GM19463 (cell line): Measurements from ENCODE around the gene LMNB1.
A peak's percentile ranks its signal among the peaks of the same experiment; 100 is the strongest.
"Not testable (repeated sequence)": the region's sequence is repeated elsewhere in the genome, so short reads cannot be mapped to it uniquely, and the experiment has no call there.

Experiments used
- ATAC-seq: cut with Tn5 transposase; IDR thresholded peaks from one replicate; pipeline ENCODE4 v1.9.1; 2021; ENCODE audit warnings: mild to moderate bottlenecking, moderate library complexity; ENCODE audit not compliant: unreplicated experiment

LMNB1 gene, protein sequence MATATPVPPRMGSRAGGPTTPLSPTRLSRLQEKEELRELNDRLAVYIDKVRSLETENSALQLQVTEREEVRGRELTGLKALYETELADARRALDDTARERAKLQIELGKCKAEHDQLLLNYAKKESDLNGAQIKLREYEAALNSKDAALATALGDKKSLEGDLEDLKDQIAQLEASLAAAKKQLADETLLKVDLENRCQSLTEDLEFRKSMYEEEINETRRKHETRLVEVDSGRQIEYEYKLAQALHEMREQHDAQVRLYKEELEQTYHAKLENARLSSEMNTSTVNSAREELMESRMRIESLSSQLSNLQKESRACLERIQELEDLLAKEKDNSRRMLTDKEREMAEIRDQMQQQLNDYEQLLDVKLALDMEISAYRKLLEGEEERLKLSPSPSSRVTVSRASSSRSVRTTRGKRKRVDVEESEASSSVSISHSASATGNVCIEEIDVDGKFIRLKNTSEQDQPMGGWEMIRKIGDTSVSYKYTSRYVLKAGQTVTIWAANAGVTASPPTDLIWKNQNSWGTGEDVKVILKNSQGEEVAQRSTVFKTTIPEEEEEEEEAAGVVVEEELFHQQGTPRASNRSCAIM

DNA sequence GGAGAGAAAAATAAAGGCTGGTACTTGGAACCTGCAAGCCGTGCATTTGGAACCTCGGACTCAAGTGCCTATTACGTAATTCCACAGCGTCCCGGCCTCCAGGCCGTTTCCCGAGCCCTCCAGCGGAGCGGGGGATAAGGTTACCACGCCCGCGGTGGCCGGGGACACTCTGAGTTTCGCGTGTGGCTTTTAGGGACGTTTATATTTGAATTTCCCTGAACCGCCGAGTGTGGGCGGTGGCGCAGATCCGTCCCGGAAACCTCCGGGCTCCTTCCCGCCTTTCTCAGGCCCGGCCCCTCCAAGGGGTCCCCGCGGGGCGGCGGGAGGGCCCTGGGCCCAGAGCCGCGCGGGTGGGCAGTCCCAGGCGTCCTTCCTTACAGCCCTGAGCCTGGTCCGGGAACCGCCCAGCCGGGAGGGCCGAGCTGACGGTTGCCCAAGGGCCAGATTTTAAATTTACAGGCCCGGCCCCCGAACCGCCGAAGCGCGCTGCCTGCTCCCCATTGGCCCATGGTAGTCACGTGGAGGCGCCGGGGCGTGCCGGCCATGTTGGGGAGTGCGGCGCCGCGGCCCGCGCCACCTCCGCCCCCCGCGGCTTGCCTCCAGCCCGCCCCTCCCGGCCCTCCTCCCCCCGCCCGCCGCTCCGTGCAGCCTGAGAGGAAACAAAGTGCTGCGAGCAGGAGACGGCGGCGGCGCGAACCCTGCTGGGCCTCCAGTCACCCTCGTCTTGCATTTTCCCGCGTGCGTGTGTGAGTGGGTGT is at the start of gene LMNB1:
TSS of gene LMNB1 (plus strand) at position 638 of the 758 bp plus-strand sequence. CDS start 373 bp downstream, outside the sequence.
- ATAC-seq = peak; percentile 62

DNA sequence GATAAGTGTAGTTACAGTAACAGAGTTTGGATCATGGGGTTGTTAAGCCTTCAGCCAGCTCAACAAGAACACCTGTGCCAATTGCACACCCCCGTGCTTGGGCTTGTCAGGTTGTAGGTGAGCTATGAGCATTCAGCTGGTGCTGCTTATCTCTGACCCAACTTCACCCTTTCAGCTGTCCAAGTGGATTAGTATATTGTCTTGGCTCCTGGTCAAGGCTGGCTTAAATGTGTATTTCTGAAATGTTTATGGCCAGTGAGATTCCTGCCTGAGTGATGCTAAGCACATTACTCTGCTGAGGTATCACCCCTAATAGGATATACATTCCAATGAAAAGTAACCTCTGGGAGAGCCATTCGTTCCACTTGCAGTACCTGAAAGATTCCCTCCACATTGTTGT is 44.2 kb upstream of the LMNB1 start:
- no peak for ATAC-seq

DNA sequence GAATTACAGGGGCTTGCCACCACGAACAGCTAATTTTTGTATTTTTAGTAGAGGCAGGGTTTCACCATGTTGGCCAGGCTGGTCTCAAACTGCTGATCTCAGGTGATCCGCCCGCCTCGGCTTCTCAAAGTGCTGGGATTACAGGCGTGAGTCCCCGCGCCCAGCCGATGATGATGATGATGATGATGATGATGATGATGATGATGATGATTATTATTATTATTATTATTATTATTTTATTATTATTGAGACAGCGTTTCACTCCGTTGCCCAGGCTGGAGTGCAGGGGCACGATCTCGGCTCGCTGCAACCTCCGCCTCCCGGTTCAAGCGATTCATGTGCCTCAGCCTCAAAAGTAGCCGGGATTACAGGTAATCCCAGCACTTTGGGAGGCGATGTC is 42.4 kb upstream of the LMNB1 start:
- not testable (repeated sequence) for ATAC-seq

DNA sequence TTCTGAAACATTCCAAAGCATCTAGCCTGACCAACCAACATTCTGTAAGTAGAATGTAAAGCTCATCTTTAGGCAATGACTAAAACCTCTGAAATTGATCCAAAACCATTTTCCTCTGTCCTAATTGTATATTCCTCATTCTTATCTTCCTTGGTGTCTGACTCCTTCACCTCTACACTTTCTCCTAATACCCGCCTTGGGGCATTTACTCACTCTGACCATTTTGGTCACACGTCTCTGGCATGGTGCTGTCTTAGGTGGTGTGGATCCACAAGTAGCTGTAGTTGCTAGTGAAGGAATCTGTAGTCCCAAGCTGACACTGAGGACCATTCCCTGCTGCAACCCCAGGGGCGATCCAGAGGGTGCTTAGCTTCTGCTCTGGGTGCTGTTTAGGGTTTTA is 40.8 kb upstream of the LMNB1 start:
- ATAC-seq = no peak

DNA sequence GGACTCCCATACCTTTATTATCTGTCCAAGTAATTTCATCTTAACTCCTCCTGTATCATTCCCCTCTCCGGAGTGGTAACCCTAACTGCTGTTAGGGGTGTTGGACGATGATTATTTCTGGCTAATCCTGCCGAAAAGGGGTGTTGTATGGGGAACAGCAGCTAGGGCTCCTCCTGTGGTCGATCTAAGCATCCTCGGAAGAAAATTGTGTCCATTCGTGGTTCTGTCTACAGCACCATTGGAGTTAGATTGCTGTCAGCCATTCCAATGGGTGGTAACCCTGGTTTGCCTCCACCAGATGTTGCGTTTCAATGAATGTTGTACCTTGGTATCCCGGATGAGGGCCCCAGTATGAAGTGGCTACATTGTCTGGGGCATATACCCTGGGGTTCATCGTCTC is 35.6 kb upstream of the LMNB1 start:
- no peak for ATAC-seq

DNA sequence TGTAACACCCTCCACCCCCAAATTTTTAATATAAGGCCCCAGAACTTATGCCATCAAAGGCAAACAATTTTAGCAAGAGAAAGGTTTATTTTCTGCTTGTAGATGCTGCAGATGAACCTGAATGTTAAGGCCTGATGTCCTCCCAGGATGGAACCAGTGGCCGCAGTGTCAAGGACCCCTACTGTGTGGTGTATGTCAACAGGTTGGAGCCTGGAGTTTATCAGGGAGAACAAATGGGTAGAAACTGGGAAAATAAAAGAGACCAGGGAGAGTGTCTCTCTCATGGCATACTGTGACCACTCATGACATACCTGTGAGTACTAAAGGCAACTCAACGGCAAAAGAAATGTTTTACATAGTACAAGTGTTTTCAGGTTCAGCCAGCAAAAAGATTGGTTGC is 34.5 kb upstream of the LMNB1 start:
- ATAC-seq = no peak

DNA sequence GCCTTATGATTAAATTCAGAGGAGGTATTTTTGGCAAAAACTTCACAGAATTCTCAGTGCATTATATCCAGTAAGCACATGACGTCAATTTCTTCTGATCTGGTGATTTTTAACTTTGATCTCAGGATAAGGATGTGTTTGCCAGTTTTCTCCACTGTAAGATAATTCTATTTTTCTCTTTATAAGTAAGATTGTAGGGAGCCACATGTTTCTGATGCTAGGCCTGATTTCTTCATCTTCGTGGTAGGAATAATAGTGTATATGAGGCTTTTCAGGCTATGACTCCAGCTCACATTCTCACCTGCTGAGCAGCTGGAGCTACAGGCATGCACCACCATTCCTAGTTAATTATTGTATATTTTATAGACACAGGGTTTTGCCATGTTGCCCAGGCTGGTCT is 32.1 kb upstream of the LMNB1 start:
- no peak for ATAC-seq

DNA sequence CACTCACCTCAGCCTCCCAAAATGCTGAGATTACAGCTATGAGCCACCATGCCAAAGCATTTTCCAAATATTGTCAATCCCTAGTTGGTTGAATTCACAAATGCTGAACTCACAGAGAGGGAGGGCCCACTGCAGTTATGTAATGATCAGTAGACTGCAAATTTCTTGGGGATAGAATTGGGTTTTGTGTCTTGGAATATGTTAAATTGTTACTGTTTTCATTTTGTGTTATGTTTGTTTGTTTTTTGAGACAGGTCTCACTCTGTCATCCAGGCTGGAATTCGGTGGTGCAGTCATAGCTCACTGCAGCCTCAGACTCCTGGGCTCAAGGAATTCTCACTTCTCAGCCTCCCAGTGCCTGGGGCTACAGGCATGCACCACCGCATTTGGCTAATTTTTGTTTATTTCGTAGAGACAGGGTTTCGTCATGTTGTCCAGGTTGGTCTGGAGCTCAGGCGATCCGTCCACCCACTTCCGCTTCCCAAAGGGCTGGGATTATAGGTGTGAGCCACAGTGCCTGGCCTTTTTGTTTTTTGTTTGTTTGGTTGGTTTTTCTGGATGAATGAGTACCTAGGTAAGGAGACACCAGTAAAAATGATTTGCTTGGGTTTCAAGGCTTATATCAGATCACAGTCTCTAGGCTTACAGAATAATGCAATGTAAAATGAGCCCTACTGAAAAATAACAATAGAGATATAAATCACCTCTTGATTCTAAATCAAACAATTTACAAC is 31.5 kb upstream of the LMNB1 start:
- no peak for ATAC-seq

DNA sequence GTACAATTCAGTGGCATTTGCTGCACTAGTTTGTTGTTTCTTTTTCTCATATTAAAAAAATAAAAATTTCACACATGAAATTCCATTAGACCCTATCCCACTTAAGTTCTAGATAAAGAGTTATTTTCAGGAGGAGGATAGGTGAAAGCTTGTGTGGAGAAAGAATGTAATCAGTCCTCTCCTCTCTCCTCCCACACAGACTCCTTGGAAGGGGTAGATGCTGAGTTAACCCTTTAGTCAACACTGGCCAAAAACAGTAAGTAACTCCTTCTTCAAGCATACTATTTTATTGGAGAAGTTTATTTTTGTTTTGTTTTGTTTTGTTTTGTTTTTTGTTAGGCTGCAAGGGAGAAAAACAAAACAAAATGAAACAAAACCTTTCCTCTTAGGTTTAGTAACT is 30.6 kb upstream of the LMNB1 start:
- no peak for ATAC-seq

DNA sequence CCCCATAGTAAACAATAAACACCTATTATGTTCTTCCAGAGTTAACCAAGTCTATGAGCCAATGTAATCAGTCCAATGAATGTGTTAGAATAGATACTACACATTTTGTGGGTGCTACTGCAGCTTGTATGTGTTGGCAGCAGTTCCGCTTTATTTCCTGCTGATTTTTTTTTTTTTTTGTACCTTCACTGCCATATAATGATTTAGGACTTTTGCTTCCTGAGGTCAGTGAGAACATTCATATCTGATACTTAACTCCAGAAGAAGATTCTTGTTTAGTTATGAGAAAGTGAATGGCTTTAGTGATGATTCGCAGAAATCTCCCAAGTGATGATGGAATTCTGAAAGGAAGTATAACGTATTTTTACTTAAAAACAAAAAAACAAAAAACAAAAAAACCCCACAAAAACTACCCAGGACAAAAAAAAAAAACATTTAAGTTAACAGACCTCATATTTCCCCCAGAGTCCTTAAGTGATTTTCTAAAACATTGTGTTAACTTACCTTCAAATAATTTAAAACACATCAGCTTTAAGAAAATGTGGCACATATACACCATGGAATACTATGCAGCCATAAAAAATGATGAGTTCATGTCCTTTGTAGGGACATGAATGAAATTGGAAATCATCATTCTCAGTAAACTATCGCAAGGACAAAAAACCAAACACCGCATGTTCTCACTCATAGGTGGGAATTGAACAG is 24.7 kb upstream of the LMNB1 start:
- no peak for ATAC-seq

DNA sequence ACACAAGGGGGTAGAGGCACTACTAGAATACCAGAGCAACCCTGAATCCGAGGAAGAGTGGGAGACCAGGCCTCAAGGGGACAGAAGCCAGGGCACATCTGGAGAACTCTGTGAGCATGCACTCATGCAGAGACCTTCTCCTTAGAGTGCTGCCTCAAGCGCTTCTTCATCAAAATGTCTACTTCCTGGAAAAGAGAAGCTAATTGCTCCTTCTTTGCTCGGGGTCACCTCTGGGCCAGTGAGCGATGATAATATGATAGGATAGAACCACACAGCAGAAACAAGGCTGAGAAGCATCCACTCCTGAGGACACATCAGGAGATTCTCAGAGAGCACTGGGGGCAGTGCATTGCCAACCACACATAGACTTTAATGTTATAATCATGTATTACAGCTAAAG is 23.7 kb upstream of the LMNB1 start:
- no peak for ATAC-seq

DNA sequence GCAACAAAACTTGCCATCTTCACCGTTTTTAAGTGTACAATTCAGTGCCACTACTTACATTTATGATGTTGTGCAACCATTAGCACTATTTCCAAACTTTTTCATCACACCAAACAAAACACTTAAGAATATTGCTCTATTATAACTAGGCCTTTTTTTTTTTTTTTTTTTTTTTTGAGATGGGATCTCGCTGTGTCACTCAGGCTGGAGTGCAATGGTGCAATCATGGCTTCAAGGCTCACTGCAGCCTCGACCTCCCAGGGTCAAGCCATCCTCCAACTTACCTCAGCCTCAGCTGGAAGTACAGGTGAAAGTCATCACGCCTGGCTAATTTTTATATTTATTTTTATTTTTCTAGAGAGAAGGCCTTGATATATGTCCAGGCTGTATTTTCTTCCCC is 22.3 kb upstream of the LMNB1 start:
- no peak for ATAC-seq

DNA sequence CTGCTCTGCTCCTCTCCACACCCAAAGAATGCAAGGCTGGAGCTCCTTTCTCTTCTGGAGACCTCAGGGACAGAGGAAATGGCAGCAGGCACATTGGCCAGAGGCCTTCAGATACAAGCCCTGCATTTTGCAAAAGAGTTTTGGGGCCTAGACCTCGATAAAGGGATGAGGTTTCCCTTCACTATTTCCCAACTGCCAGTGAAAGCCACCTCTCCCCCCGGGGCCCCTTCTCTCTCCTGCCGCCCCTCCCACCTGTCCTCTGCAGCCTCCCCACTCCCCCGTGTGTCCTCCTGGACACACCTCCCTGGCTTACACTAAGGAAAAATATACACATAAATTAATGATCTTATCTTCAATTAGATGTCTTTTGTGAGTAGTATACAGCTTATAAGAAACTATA is 21.3 kb upstream of the LMNB1 start:
- ATAC-seq = no peak

DNA sequence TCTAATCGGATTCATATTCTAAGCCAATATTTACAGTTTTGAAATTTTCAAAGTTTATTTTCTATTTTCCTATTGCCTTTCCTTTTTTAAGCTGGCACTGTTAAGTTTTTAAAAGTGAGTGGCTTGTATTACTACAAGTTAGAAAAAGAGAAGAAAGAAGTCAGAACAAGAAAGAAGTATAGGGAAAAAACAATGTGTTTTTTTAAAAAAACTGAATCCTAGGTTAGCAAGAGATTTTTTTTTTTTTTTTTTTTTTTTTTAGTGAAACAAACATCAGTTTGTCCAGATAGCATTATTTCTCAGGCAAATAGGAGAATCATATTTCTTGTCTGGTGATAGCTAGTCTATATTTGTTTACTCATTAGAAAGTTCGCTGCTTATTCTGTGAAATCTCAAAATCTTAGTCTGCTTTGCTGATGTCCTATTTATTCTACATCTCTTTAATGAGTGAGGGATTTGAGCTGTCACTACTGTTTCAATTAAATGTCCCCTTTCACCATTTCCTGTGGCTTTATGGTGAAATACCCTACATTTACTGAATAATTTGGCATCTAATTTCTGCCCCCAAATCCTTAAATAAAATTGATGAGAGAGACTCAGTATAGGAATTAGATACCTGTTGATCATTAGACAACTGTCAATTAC is 19.1 kb upstream of the LMNB1 start:
- no peak for ATAC-seq

DNA sequence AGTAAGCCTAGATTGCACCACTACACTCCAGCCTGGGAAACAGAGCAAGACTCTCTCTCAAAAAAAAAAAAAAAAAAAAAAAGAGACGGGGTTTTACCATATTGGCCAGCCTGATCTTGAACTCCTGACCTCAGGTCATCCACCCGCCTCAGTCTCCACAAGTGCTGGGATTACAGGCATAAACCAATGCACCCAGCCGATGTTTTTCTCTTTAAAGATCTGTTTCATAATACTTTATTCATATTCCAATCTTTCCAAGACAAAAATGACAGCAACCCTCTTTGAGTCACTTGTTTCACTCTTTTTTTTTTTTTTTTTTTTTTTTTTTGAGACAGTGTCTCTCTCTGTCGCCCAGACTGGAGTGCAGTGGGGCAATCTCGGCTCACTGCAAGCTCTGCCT is 13.6 kb upstream of the LMNB1 start:
- no peak for ATAC-seq

DNA sequence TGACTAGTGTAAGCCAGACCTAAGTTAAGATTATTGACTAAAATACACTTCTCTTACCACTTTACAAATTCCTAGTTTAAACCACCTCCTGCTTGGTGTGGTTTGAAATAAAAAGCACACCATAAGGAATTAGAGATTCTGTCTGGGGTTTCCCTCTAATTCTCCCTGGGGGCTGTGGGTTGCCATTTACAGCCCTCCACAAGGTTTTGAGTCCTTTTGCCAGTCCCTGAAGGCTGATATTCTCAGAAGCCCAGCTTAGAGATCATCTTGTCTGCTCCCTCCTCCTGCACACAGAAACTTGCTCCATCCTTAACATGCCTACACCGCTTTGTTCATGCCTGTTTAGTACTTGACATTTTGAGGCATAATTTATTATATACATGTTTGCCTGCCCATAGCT is 7.2 kb upstream of the LMNB1 start:
- no peak for ATAC-seq

DNA sequence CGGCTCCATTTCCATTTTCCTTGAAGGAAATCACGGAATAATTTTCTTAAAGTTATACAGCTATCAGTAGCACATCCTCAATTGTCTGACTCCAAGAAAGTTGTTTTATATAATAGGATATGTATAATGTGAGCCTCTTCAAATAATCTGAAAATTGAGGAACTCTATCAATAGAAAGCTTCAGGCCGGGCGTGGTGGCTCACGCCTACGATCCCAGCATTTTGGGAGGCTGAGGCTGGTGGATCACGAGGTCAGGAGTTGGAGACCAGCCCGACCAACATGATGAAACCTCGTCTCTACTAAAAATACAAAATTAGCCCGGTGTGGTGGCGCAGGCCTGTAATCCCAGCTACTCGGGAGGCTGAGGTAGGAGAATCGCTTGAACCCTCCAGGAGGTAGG is 3.4 kb upstream of the LMNB1 start:
- ATAC-seq = not testable (repeated sequence)

DNA sequence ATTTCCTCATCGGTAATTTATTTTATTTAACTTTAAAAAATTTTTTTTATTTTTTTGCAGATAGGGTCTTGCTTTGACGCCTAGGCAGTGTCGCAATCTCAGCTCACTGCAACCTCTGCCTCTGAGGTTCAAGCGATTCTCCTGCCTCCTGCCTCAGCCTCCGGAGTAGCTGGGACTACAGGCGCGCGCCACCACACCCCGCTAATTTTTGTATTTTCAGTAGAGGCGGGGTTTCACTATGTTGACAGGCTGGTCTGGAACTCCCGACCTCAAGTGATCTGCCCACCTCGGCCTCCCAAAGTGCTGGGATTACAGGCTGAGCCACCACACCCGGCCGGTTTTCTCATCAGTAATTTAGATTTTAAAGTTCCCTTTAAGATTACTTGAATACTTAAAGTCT is 2.3 kb upstream of the LMNB1 start:
- not testable (repeated sequence) for ATAC-seq

DNA sequence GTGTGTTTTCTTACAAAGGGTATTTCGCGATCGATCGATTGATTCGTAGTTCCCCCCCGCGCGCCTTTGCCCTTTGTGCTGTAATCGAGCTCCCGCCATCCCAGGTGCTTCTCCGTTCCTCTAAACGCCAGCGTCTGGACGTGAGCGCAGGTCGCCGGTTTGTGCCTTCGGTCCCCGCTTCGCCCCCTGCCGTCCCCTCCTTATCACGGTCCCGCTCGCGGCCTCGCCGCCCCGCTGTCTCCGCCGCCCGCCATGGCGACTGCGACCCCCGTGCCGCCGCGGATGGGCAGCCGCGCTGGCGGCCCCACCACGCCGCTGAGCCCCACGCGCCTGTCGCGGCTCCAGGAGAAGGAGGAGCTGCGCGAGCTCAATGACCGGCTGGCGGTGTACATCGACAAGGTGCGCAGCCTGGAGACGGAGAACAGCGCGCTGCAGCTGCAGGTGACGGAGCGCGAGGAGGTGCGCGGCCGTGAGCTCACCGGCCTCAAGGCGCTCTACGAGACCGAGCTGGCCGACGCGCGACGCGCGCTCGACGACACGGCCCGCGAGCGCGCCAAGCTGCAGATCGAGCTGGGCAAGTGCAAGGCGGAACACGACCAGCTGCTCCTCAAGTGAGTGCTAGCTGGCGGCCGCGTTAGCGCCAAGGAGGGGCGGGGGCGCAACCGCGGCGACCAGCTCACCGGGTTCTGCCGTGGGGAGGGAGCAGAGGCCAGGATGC is 480 bp downstream of the LMNB1 start:
- peak; percentile 0 for ATAC-seq
